D721Med (cell line): ENCODE measurements around the gene BRWD1.

Experiments used
- DNase-seq: peaks from one replicate; pipeline ENCODE4 v3.0.0; 2011; ENCODE audit warnings: low spot score; ENCODE audit not compliant: insufficient read length
- FAIRE-seq: peaks from 2 replicates; lab custom pipeline; 2011; peaks lifted over from hg19 to GRCh38; lab: Jason Lieb, UNC
- TF ChIP-seq, protein P1 (sequence below): IDR thresholded peaks from 2 replicates; pipeline ENCODE4 v1.5.1; 2012; ENCODE audit warnings: mild to moderate bottlenecking, control low read depth; ENCODE audit not compliant: insufficient read depth; ENCODE audit errors: missing control alignments

BRWD1 gene

DNA sequence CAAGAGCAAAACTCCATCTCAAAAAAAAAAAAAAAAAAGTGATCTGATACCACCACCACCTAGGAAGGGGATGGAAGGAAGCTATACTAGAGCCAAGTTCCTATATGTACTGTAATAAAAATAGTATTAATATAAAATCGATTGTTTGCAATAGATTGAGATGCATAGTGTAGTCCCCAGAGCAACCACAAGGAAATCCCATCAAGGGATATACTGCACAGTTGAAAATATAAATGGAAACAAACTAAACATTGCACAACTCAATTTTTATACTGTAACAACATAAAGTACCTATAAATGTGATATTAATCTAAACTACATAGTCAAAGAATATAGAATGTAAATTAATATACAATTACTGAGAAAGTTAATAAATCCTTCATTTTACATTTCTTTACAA is 109.3 kb downstream of the BRWD1 start:
- TF ChIP-seq, protein P1, sequence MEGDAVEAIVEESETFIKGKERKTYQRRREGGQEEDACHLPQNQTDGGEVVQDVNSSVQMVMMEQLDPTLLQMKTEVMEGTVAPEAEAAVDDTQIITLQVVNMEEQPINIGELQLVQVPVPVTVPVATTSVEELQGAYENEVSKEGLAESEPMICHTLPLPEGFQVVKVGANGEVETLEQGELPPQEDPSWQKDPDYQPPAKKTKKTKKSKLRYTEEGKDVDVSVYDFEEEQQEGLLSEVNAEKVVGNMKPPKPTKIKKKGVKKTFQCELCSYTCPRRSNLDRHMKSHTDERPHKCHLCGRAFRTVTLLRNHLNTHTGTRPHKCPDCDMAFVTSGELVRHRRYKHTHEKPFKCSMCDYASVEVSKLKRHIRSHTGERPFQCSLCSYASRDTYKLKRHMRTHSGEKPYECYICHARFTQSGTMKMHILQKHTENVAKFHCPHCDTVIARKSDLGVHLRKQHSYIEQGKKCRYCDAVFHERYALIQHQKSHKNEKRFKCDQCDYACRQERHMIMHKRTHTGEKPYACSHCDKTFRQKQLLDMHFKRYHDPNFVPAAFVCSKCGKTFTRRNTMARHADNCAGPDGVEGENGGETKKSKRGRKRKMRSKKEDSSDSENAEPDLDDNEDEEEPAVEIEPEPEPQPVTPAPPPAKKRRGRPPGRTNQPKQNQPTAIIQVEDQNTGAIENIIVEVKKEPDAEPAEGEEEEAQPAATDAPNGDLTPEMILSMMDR, result no peak
- no peak for FAIRE-seq
- no peak for DNase-seq

DNA sequence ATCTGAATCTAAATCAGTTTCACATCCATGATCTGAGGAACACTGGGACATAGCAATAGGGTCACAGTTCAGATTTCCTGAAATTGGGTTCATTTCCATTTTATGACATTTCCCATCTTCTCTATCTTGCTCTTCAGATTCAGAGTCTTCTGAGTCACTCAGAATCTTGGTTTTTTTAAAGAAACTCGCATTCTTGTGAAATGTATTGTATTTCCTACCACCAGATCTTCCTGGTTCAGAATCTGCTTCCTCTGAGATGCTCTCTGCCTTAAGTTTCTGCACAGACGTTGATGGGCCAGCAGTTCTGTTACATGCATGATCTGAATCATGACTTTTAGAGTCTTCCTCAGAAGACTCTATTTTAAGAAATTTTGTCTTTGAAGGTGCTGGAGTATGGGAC is 114.6 kb downstream of the BRWD1 start:
- TF ChIP-seq, protein P1, result no peak
- DNase-seq, result no peak
- FAIRE-seq, result no peak

DNA sequence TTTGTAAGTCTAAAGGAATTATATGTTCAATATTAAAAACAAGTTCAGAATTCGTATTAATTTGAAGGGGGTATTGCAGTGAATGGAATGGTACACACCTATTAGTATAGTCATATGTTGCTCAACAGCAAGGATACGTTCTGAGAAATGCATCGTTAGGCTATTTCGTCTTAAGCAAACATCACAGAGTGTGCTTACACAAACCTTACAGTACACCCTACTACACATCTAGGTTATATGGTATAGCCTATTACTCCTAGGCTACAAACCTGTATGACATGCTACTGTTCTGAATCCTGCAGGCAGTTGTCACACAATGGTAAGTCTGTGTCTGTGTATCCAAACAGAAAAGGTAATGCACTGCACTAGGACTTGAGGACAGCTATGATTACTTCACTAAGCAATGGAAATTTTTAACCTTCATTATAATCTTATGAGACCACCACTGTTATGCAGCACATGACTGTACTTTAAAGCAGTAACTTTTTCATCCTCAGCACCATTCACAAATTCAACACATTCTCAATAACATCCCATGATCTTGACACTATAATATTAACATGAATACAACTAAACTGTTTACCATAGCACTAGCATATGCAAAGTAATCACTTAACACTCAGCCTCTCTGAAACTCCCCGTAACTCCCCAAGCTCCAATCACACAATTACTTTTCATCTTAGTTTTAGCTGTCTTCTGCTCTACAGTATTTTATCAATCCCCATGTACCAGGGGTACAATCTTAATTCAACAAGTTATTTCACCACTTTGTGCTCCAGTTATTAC is 115.8 kb downstream of the BRWD1 start:
- DNase-seq, result no peak
- TF ChIP-seq, protein P1, result no peak
- FAIRE-seq, result no peak

- no peak for FAIRE-seq
- DNase-seq, result no peak
- TF ChIP-seq, protein P1, result no peak
Observed at GRCh38 chr21:39196838-39197237, 116.6 kb downstream of the BRWD1 start.

DNA sequence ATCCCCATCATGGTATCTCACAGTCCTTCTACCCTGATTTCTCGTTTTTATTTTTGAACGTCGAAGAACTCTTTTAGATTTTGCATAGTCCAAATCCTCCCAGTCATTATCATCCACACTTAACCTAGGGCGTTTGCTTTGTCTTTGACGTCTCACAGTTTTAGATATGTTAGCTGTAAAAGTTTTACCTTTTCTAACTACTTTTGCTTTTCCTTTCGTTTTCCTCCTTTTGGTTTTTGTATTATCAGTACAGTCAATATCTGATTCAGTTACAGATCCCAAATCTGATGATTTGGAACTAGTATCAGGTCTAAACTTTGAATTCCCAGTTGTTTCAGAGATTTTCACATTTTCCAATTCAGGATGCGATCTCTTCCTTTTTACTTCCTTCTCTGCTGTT is 117.1 kb downstream of the BRWD1 start:
- TF ChIP-seq, protein P1, result no peak
- FAIRE-seq (no peak), DNase-seq (no peak)

- no peak for FAIRE-seq
- DNase-seq, result no peak
- TF ChIP-seq, protein P1, result no peak
Observed at GRCh38 chr21:39193380-39193779, 120.1 kb downstream of the BRWD1 start.
